GM15510 (cell line): ENCODE data around the gene MYO6.

Experiments used
- POLR2A ChIP-seq: IDR thresholded peaks from 3 replicates; pipeline ENCODE4 v1.6.1; 2011; ENCODE audit warnings: borderline replicate concordance; ENCODE audit not compliant: insufficient read length; ENCODE audit errors: extremely low read depth

The MYO6 gene

GRCh38 chr6:75892384-75892783 lies 143.3 kb downstream of the MYO6 start:
- no peak for TF ChIP-seq POLR2A

GRCh38 chr6:75893058-75893775 lies 144.2 kb downstream of the MYO6 start:
- TF ChIP-seq POLR2A: no peak

GRCh38 chr6:75893776-75894152 lies 144.7 kb downstream of the MYO6 start:
- no peak for TF ChIP-seq POLR2A

GRCh38 chr6:75896526-75896925 lies 147.5 kb downstream of the MYO6 start:
- TF ChIP-seq POLR2A: no peak

GRCh38 chr6:75906871-75907270 lies 157.8 kb downstream of the MYO6 start:
- TF ChIP-seq POLR2A: no peak

- TF ChIP-seq POLR2A: no peak
Observed at GRCh38 chr6:75907444-75907843, 158.4 kb downstream of the MYO6 start.

- no peak for TF ChIP-seq POLR2A
Observed at GRCh38 chr6:75913040-75913439, 164.0 kb downstream of the MYO6 start.

GRCh38 chr6:75922226-75922625 lies 173.2 kb downstream of the MYO6 start:
- TF ChIP-seq POLR2A: no peak

- TF ChIP-seq POLR2A: no peak
Observed at GRCh38 chr6:75926293-75927168, 177.5 kb downstream of the MYO6 start.

- TF ChIP-seq POLR2A: no peak
Observed at GRCh38 chr6:75931011-75931680, 182.1 kb downstream of the MYO6 start.

- no peak for TF ChIP-seq POLR2A
Observed at GRCh38 chr6:75932067-75932466, 183.0 kb downstream of the MYO6 start.

GRCh38 chr6:75933387-75933975 lies 184.4 kb downstream of the MYO6 start:
- no peak for TF ChIP-seq POLR2A

- TF ChIP-seq POLR2A: no peak
Observed at GRCh38 chr6:75934643-75935472, 185.8 kb downstream of the MYO6 start.

- TF ChIP-seq POLR2A: no peak
Observed at GRCh38 chr6:75935473-75935793, 186.4 kb downstream of the MYO6 start.
